ENCODE results near the gene B3GALNT1.

B3GALNT1 gene

GRCh38 chr3:161101609-161102008 lies 3.5 kb downstream of the B3GALNT1 start:
- Mint-ChIP-seq H3K27ac (no peak overlapping the region), H3K27me3 (peaks cover 19% of the 10 kb centered on the region), H3K36me3 (ENCODE audit: low read depth) (no peaks in the 10 kb centered on the region), H3K4me3 (no peak overlapping the region), H3K9me3 (no peaks in the 10 kb centered on the region), H3K4me1 (ENCODE audit: low read depth) (peaks cover 13% of the 10 kb centered on the region)

- H3K27ac Mint-ChIP-seq: no peak overlapping the region
- no peak overlapping the region for H3K4me3 Mint-ChIP-seq
- no peaks in the 10 kb centered on the region for H3K9me3 Mint-ChIP-seq
- peaks cover 18% of the 10 kb centered on the region for H3K27me3 Mint-ChIP-seq
- H3K4me1 Mint-ChIP-seq (ENCODE audit: low read depth): peaks cover 13% of the 10 kb centered on the region
- H3K36me3 Mint-ChIP-seq (ENCODE audit: low read depth): no peaks in the 10 kb centered on the region
Measured at GRCh38 chr3:161100994-161101393, 4.2 kb downstream of the B3GALNT1 start.

- H3K36me3 Mint-ChIP-seq (ENCODE audit: low read depth): no peaks in the 10 kb centered on the region
- no peaks in the 10 kb centered on the region for H3K27me3 Mint-ChIP-seq
- H3K9me3 Mint-ChIP-seq: no peaks in the 10 kb centered on the region
- no peak overlapping the region for H3K27ac Mint-ChIP-seq
- no peaks in the 10 kb centered on the region for H3K4me1 Mint-ChIP-seq (ENCODE audit: low read depth)
- no peak overlapping the region for H3K4me3 Mint-ChIP-seq
Measured at GRCh38 chr3:161096771-161097367, 8.3 kb downstream of the B3GALNT1 start.

GRCh38 chr3:161093895-161094294 lies 11.3 kb downstream of the B3GALNT1 start:
- no peak overlapping the region for H3K4me3 Mint-ChIP-seq
- no peaks in the 10 kb centered on the region for H3K27me3 Mint-ChIP-seq
- no peaks in the 10 kb centered on the region for H3K4me1 Mint-ChIP-seq (ENCODE audit: low read depth)
- no peaks in the 10 kb centered on the region for H3K36me3 Mint-ChIP-seq (ENCODE audit: low read depth)
- H3K27ac Mint-ChIP-seq: no peak overlapping the region
- H3K9me3 Mint-ChIP-seq: no peaks in the 10 kb centered on the region

GRCh38 chr3:161084277-161084676 lies 20.9 kb downstream of the B3GALNT1 start:
- no peaks in the 10 kb centered on the region for H3K9me3 Mint-ChIP-seq
- no peaks in the 10 kb centered on the region for H3K27me3 Mint-ChIP-seq
- H3K36me3 Mint-ChIP-seq (ENCODE audit: low read depth): peaks cover 4% of the 10 kb centered on the region
- peaks cover 12% of the 10 kb centered on the region for H3K4me1 Mint-ChIP-seq (ENCODE audit: low read depth)
- no peak overlapping the region for H3K4me3 Mint-ChIP-seq
- H3K27ac Mint-ChIP-seq: no peak overlapping the region

- no peak overlapping the region for H3K27ac Mint-ChIP-seq
- H3K9me3 Mint-ChIP-seq: no peaks in the 10 kb centered on the region
- H3K4me1 Mint-ChIP-seq (ENCODE audit: low read depth): peaks cover 16% of the 10 kb centered on the region
- peaks cover 4% of the 10 kb centered on the region for H3K36me3 Mint-ChIP-seq (ENCODE audit: low read depth)
- no peaks in the 10 kb centered on the region for H3K27me3 Mint-ChIP-seq
- H3K4me3 Mint-ChIP-seq: no peak overlapping the region
Measured at GRCh38 chr3:161083131-161083530, 22.0 kb downstream of the B3GALNT1 start.

- no peak overlapping the region for H3K27ac Mint-ChIP-seq
- no peaks in the 10 kb centered on the region for H3K9me3 Mint-ChIP-seq
- peaks cover 27% of the 10 kb centered on the region for H3K4me1 Mint-ChIP-seq (ENCODE audit: low read depth)
- no peak overlapping the region for H3K4me3 Mint-ChIP-seq
- H3K27me3 Mint-ChIP-seq: no peaks in the 10 kb centered on the region
- H3K36me3 Mint-ChIP-seq (ENCODE audit: low read depth): peaks cover 4% of the 10 kb centered on the region
Measured at GRCh38 chr3:161082063-161082462, 23.1 kb downstream of the B3GALNT1 start.

GRCh38 chr3:161081633-161082032 lies 23.5 kb downstream of the B3GALNT1 start:
- Mint-ChIP-seq H3K27me3 (no peaks in the 10 kb centered on the region), H3K27ac (no peak overlapping the region), H3K4me3 (no peak overlapping the region), H3K36me3 (ENCODE audit: low read depth) (peaks cover 4% of the 10 kb centered on the region), H3K4me1 (ENCODE audit: low read depth) (peaks cover 27% of the 10 kb centered on the region), H3K9me3 (no peaks in the 10 kb centered on the region)

- peak overlapping the region; percentile 58 for H3K27ac Mint-ChIP-seq
- no peak overlapping the region for H3K4me3 Mint-ChIP-seq
- no peaks in the 10 kb centered on the region for H3K9me3 Mint-ChIP-seq
- peaks cover 45% of the 10 kb centered on the region for H3K4me1 Mint-ChIP-seq (ENCODE audit: low read depth)
- H3K36me3 Mint-ChIP-seq (ENCODE audit: low read depth): no peaks in the 10 kb centered on the region
- H3K27me3 Mint-ChIP-seq: no peaks in the 10 kb centered on the region
Measured at GRCh38 chr3:161073181-161073580, 32.0 kb downstream of the B3GALNT1 start.

GRCh38 chr3:161072751-161073150 lies 32.4 kb downstream of the B3GALNT1 start:
- Mint-ChIP-seq H3K9me3 (no peaks in the 10 kb centered on the region), H3K36me3 (ENCODE audit: low read depth) (no peaks in the 10 kb centered on the region), H3K27me3 (no peaks in the 10 kb centered on the region), H3K4me3 (no peak overlapping the region), H3K4me1 (ENCODE audit: low read depth) (peaks cover 45% of the 10 kb centered on the region), H3K27ac (peak overlapping the region; percentile 58)

- Mint-ChIP-seq H3K27me3 (no peaks in the 10 kb centered on the region), H3K4me1 (ENCODE audit: low read depth) (peaks cover 45% of the 10 kb centered on the region), H3K36me3 (ENCODE audit: low read depth) (no peaks in the 10 kb centered on the region), H3K9me3 (no peaks in the 10 kb centered on the region), H3K27ac (peak overlapping the region; percentile 58), H3K4me3 (no peak overlapping the region)
Measured at GRCh38 chr3:161072211-161072621, 32.9 kb downstream of the B3GALNT1 start.

GRCh38 chr3:161070980-161071663 lies 34.0 kb downstream of the B3GALNT1 start:
- no peak overlapping the region for H3K27ac Mint-ChIP-seq
- H3K36me3 Mint-ChIP-seq (ENCODE audit: low read depth): no peaks in the 10 kb centered on the region
- no peaks in the 10 kb centered on the region for H3K27me3 Mint-ChIP-seq
- no peaks in the 10 kb centered on the region for H3K9me3 Mint-ChIP-seq
- H3K4me3 Mint-ChIP-seq: no peak overlapping the region
- H3K4me1 Mint-ChIP-seq (ENCODE audit: low read depth): peaks cover 46% of the 10 kb centered on the region

- H3K36me3 Mint-ChIP-seq (ENCODE audit: low read depth): no peaks in the 10 kb centered on the region
- no peak overlapping the region for H3K27ac Mint-ChIP-seq
- peaks cover 46% of the 10 kb centered on the region for H3K4me1 Mint-ChIP-seq (ENCODE audit: low read depth)
Measured at GRCh38 chr3:161070252-161070930, 34.8 kb downstream of the B3GALNT1 start.

GRCh38 chr3:161069511-161070251 lies 35.5 kb downstream of the B3GALNT1 start:
- no peak overlapping the region for H3K27ac Mint-ChIP-seq
- H3K27me3 Mint-ChIP-seq: no peaks in the 10 kb centered on the region
- H3K4me3 Mint-ChIP-seq: no peak overlapping the region
- no peaks in the 10 kb centered on the region for H3K36me3 Mint-ChIP-seq (ENCODE audit: low read depth)
- H3K4me1 Mint-ChIP-seq (ENCODE audit: low read depth): peaks cover 46% of the 10 kb centered on the region
- H3K9me3 Mint-ChIP-seq: no peaks in the 10 kb centered on the region

More at GRCh38 chr3:161070252-161070930, 34.8 kb downstream of the B3GALNT1 start:
- no peak overlapping the region for H3K4me3 Mint-ChIP-seq
- no peaks in the 10 kb centered on the region for H3K27me3 Mint-ChIP-seq
- no peaks in the 10 kb centered on the region for H3K9me3 Mint-ChIP-seq

GRCh38 chr3:161067335-161067734 lies 37.8 kb downstream of the B3GALNT1 start:
- Mint-ChIP-seq H3K9me3 (no peaks in the 10 kb centered on the region), H3K4me1 (ENCODE audit: low read depth) (peaks cover 38% of the 10 kb centered on the region), H3K27ac (no peak overlapping the region), H3K36me3 (ENCODE audit: low read depth) (no peaks in the 10 kb centered on the region), H3K27me3 (no peaks in the 10 kb centered on the region), H3K4me3 (no peak overlapping the region)

Data from stimulated activated naive CD8-positive, alpha-beta T cell treated with anti-CD3 and anti-CD28 coated beads, Interleukin-15, Interleukin-2, amounts not matched to agents 100 ng/mL and 50 ng/mL, for 24 hours (primary cell).